ENCODE measurements around the gene DFFA. TPM values are rescaled to one million over a fixed set of nuclear protein-coding genes. Genes with fewer than 3 reads are reported as not detected.

DFFA gene
- total RNA-seq, 1 donor from 2014 or later = 58.5 TPM

DNA sequence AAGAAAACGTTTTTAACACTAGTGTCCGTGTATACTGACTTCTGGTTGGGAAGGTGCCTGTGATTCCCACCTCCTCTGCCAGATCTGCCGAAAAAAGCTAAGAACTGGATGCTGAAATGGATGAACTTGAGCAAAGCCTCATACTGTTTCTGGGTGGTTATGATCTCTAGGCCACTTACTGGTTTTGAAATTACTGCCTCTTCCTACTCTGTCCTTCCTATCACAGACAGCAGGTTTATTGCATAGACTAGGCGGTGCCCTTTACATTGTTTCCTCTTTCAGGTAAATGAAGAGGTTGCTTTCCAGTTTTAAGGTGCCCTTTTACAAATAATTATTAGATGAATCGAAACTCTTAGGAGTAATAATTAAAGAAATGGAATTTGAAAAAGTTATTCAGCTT, 29.9 kb upstream of the DFFA start:
- H3K27ac Mint-ChIP-seq = no peak overlapping the region
- H3K4me3 Mint-ChIP-seq = no peak overlapping the region
- TF ChIP-seq, protein P1, sequence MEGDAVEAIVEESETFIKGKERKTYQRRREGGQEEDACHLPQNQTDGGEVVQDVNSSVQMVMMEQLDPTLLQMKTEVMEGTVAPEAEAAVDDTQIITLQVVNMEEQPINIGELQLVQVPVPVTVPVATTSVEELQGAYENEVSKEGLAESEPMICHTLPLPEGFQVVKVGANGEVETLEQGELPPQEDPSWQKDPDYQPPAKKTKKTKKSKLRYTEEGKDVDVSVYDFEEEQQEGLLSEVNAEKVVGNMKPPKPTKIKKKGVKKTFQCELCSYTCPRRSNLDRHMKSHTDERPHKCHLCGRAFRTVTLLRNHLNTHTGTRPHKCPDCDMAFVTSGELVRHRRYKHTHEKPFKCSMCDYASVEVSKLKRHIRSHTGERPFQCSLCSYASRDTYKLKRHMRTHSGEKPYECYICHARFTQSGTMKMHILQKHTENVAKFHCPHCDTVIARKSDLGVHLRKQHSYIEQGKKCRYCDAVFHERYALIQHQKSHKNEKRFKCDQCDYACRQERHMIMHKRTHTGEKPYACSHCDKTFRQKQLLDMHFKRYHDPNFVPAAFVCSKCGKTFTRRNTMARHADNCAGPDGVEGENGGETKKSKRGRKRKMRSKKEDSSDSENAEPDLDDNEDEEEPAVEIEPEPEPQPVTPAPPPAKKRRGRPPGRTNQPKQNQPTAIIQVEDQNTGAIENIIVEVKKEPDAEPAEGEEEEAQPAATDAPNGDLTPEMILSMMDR (IDR thresholded peaks at IDR 0.05) = no peak
- TF ChIP-seq EZH2 (IDR thresholded peaks at IDR 0.05) = no peak
- no peak for TF ChIP-seq EZH2phosphoT487 (IDR thresholded peaks at IDR 0.05)
- no peak for DNase-seq (ENCODE audit: low spot score)
- H3K4me1 ChIP-seq = peaks cover 4% of the 10 kb centered on the region
- H3K79me2 ChIP-seq (ENCODE audit: low read depth) = peaks cover 72% of the 10 kb centered on the region
- H4K20me1 ChIP-seq (ENCODE audit: low read depth) = peaks cover 46% of the 10 kb centered on the region
- H3K27me3 Mint-ChIP-seq (ENCODE audit: insufficient read depth, low read depth) = peaks cover 2% of the 10 kb centered on the region
- no peaks in the 10 kb centered on the region for H3K36me3 ChIP-seq
- no peak overlapping the region for H3K9ac ChIP-seq
- no peak overlapping the region for H3K4me2 ChIP-seq
- no peak overlapping the region for H2AFZ ChIP-seq (replicated peaks)
- peaks cover 2% of the 10 kb centered on the region for H3K36me3 Mint-ChIP-seq
- H3F3A ChIP-seq (ENCODE audit: low read depth) = peaks cover 9% of the 10 kb centered on the region
- no peak overlapping the region for H3K4me3 ChIP-seq
- H3K4me1 Mint-ChIP-seq = peaks cover 25% of the 10 kb centered on the region
- H3K9me3 Mint-ChIP-seq = no peaks in the 10 kb centered on the region
- H3K27me3 ChIP-seq = no peaks in the 10 kb centered on the region
- H3K9me3 ChIP-seq (ENCODE audit: low read depth) = no peaks in the 10 kb centered on the region
- H3K27ac ChIP-seq = no peak overlapping the region

DNA sequence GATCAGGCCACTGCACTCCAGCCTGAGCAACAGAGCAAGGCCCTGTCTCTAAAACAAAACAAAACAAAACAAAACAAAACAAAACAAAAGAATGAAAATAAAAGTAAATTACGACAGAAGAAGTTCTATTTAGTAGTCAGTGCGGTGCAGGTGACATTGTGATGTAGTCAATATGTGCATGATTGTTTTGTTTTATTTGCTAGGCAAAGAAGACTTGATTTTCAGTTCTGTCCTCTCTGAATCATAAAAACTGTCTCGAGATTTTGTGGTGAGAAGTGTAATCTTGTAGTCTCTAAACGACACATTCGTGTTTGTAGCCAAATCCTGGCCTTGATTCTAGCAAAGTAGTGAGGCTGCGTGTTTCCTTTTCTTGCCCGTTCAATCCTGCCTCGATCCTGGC, 25.9 kb upstream of the DFFA start:
- Histone ChIP-seq H3F3A (ENCODE audit: low read depth) (peaks cover 26% of the 10 kb centered on the region), H4K20me1 (ENCODE audit: low read depth) (peaks cover 34% of the 10 kb centered on the region), H3K4me2 (no peak overlapping the region), H3K36me3 (no peaks in the 10 kb centered on the region), H3K9me3 (ENCODE audit: low read depth) (no peaks in the 10 kb centered on the region), H3K4me3 (no peak overlapping the region), H3K9ac (no peak overlapping the region), H3K27ac (peak overlapping the region; percentile 13), H3K79me2 (ENCODE audit: low read depth) (peaks cover 87% of the 10 kb centered on the region), H2AFZ (replicated peaks) (no peak overlapping the region), H3K27me3 (no peaks in the 10 kb centered on the region), H3K4me1 (peaks cover 28% of the 10 kb centered on the region)
- no peak overlapping the region for H3K4me3 Mint-ChIP-seq
- peaks cover 2% of the 10 kb centered on the region for H3K36me3 Mint-ChIP-seq
- H3K9me3 Mint-ChIP-seq = no peaks in the 10 kb centered on the region
- no peak overlapping the region for H3K27ac Mint-ChIP-seq
- no peaks in the 10 kb centered on the region for H3K27me3 Mint-ChIP-seq (ENCODE audit: insufficient read depth, low read depth)
- DNase-seq (ENCODE audit: low spot score) = no peak
- TF ChIP-seq EZH2phosphoT487 (IDR thresholded peaks at IDR 0.05) (no peak), EZH2 (IDR thresholded peaks at IDR 0.05) (no peak)
- TF ChIP-seq, protein P1 (IDR thresholded peaks at IDR 0.05) = no peak
- peaks cover 27% of the 10 kb centered on the region for H3K4me1 Mint-ChIP-seq

DNA sequence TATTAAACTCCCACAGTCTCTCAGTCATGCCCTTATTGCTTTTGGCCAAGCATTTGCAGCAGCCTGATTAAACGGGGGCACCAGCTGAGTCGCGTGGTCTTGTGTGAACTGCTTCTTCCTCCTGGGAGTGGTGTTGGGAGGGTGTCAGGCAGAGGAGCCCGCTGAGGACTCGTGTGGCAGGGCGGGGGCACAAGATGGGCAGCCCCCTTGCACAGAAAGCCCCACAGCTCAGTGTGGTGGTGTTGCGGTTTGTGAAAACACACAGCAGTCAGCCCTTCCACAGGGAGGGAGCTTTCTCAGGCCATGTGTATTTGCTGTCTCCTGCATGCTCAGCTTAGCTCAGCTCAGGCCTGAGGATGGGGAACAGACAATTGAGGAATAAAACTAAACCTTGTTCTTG, 24.8 kb upstream of the DFFA start:
- Histone ChIP-seq H3K79me2 (ENCODE audit: low read depth) (peaks cover 88% of the 10 kb centered on the region), H3K27me3 (no peaks in the 10 kb centered on the region), H3K9ac (no peak overlapping the region), H3K4me1 (peaks cover 36% of the 10 kb centered on the region), H3K4me3 (no peak overlapping the region), H4K20me1 (ENCODE audit: low read depth) (peaks cover 41% of the 10 kb centered on the region), H2AFZ (replicated peaks) (no peak overlapping the region), H3K36me3 (no peaks in the 10 kb centered on the region), H3K4me2 (no peak overlapping the region), H3K27ac (no peak overlapping the region), H3F3A (ENCODE audit: low read depth) (peaks cover 37% of the 10 kb centered on the region), H3K9me3 (ENCODE audit: low read depth) (no peaks in the 10 kb centered on the region)
- H3K9me3 Mint-ChIP-seq = no peaks in the 10 kb centered on the region
- peaks cover 2% of the 10 kb centered on the region for H3K36me3 Mint-ChIP-seq
- H3K27ac Mint-ChIP-seq = no peak overlapping the region
- TF ChIP-seq EZH2 (IDR thresholded peaks at IDR 0.05) (no peak), EZH2phosphoT487 (IDR thresholded peaks at IDR 0.05) (no peak)
- TF ChIP-seq, protein P1 (IDR thresholded peaks at IDR 0.05) = no peak
- H3K4me1 Mint-ChIP-seq = peaks cover 32% of the 10 kb centered on the region
- H3K27me3 Mint-ChIP-seq (ENCODE audit: insufficient read depth, low read depth) = no peaks in the 10 kb centered on the region
- no peak overlapping the region for H3K4me3 Mint-ChIP-seq
- no peak for DNase-seq (ENCODE audit: low spot score)

All from neural progenitor cell (in vitro differentiated cells).